Measurements from ENCODE around the gene CAPS2. TPM values are rescaled to one million over a fixed set of nuclear protein-coding genes. Genes with fewer than 3 reads are reported as not detected.

Gene CAPS2
- polyA plus RNA-seq, 1 donor from 2014 or later = 2.1 TPM

DNA sequence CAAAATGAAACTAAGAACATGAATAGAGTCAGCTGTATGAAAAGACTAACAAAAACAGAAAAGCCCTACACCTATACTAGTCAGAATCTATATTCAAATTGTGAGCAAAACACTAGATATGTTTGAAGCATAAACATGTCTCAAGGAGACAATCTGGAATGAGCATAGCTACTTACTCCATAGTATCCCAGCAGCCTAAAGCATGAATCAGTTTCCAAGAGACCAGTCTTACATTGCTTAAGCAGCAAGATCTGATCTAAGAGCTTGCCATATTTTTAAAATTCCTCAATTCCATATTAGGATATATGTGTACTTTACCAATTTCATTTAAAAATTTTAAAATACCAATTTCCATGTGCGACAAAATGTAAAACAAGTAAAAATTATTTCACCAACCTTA lies 7.7 kb downstream of the CAPS2 start:
- H4K20me1 ChIP-seq (ENCODE audit: insufficient read depth) = no peaks in the 10 kb centered on the region
- H3K9me2 ChIP-seq (ENCODE audit: insufficient read depth, low read length) = no peaks in the 10 kb centered on the region
- TF ChIP-seq POLR2AphosphoS5 (IDR thresholded peaks at IDR 0.05) (no peak), TAF1 (IDR thresholded peaks at IDR 0.05; ENCODE audit: low read depth) (no peak), RAD21 (conservative IDR thresholded peaks at IDR 0.05) (no peak), MXI1 (conservative IDR thresholded peaks at IDR 0.05; ENCODE audit: poor library complexity, severe bottlenecking) (no peak), EP300 (conservative IDR thresholded peaks at IDR 0.05; ENCODE audit: poor library complexity, severe bottlenecking) (no peak), SMC3 (conservative IDR thresholded peaks at IDR 0.05; ENCODE audit: poor library complexity) (no peak), EZH2 (IDR thresholded peaks at IDR 0.05; ENCODE audit: borderline replicate concordance, insufficient read depth, low read length, poor library complexity, severe bottlenecking) (no peak)
- TF ChIP-seq, protein P1, sequence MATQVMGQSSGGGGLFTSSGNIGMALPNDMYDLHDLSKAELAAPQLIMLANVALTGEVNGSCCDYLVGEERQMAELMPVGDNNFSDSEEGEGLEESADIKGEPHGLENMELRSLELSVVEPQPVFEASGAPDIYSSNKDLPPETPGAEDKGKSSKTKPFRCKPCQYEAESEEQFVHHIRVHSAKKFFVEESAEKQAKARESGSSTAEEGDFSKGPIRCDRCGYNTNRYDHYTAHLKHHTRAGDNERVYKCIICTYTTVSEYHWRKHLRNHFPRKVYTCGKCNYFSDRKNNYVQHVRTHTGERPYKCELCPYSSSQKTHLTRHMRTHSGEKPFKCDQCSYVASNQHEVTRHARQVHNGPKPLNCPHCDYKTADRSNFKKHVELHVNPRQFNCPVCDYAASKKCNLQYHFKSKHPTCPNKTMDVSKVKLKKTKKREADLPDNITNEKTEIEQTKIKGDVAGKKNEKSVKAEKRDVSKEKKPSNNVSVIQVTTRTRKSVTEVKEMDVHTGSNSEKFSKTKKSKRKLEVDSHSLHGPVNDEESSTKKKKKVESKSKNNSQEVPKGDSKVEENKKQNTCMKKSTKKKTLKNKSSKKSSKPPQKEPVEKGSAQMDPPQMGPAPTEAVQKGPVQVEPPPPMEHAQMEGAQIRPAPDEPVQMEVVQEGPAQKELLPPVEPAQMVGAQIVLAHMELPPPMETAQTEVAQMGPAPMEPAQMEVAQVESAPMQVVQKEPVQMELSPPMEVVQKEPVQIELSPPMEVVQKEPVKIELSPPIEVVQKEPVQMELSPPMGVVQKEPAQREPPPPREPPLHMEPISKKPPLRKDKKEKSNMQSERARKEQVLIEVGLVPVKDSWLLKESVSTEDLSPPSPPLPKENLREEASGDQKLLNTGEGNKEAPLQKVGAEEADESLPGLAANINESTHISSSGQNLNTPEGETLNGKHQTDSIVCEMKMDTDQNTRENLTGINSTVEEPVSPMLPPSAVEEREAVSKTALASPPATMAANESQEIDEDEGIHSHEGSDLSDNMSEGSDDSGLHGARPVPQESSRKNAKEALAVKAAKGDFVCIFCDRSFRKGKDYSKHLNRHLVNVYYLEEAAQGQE (IDR thresholded peaks at IDR 0.05; ENCODE audit: borderline replicate concordance) = no peak
- TF ChIP-seq, protein P2, sequence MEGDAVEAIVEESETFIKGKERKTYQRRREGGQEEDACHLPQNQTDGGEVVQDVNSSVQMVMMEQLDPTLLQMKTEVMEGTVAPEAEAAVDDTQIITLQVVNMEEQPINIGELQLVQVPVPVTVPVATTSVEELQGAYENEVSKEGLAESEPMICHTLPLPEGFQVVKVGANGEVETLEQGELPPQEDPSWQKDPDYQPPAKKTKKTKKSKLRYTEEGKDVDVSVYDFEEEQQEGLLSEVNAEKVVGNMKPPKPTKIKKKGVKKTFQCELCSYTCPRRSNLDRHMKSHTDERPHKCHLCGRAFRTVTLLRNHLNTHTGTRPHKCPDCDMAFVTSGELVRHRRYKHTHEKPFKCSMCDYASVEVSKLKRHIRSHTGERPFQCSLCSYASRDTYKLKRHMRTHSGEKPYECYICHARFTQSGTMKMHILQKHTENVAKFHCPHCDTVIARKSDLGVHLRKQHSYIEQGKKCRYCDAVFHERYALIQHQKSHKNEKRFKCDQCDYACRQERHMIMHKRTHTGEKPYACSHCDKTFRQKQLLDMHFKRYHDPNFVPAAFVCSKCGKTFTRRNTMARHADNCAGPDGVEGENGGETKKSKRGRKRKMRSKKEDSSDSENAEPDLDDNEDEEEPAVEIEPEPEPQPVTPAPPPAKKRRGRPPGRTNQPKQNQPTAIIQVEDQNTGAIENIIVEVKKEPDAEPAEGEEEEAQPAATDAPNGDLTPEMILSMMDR (IDR thresholded peaks at IDR 0.05; ENCODE audit: poor library complexity, severe bottlenecking) = no peak
- no peak overlapping the region for H3K27ac ChIP-seq (ENCODE audit: low read length)
- no peak overlapping the region for H3K4me2 ChIP-seq (ENCODE audit: low read length)
- H2AFZ ChIP-seq (ENCODE audit: low read depth, low read length) = no peak overlapping the region
- no peaks in the 10 kb centered on the region for H3F3A ChIP-seq (ENCODE audit: insufficient read depth, low read length, poor library complexity, severe bottlenecking)
- H3K9ac ChIP-seq (ENCODE audit: low read length) = no peak overlapping the region
- H3K27me3 ChIP-seq (ENCODE audit: insufficient read depth, low read depth, low read length) = no peaks in the 10 kb centered on the region
- H3K4me3 ChIP-seq (ENCODE audit: low read length) = no peak overlapping the region
- no peaks in the 10 kb centered on the region for H3K9me3 ChIP-seq (ENCODE audit: low read length)
- no peaks in the 10 kb centered on the region for H3K36me3 ChIP-seq (ENCODE audit: insufficient read depth, low read length)
- H3K79me2 ChIP-seq (replicated peaks; ENCODE audit: insufficient read depth, low read length) = no peaks in the 10 kb centered on the region

DNA sequence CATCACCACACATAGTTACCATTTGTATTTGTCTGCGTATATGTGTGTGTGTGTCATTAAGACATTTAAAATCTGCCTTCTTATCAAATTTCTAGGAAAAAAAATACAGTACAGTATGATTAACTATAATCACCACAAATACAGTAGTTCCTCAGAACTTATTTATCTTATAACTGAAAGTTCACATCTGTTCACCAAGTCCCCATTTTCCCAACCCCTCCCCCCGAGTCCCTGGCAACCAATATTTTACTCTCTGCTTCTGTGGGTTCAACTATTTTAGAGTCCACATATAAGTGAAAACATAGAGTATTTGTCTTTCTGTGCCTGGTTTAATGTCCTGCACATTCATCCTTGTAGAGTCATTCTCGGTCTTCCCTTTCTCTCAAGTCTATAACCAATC lies 12.3 kb downstream of the CAPS2 start:
- TF ChIP-seq EP300 (conservative IDR thresholded peaks at IDR 0.05; ENCODE audit: poor library complexity, severe bottlenecking) (no peak), TAF1 (IDR thresholded peaks at IDR 0.05; ENCODE audit: low read depth) (no peak), MXI1 (conservative IDR thresholded peaks at IDR 0.05; ENCODE audit: poor library complexity, severe bottlenecking) (no peak), POLR2AphosphoS5 (IDR thresholded peaks at IDR 0.05) (no peak), SMC3 (conservative IDR thresholded peaks at IDR 0.05; ENCODE audit: poor library complexity) (no peak), RAD21 (conservative IDR thresholded peaks at IDR 0.05) (no peak), EZH2 (IDR thresholded peaks at IDR 0.05; ENCODE audit: borderline replicate concordance, insufficient read depth, low read length, poor library complexity, severe bottlenecking) (no peak)
- TF ChIP-seq, protein P1 (IDR thresholded peaks at IDR 0.05; ENCODE audit: borderline replicate concordance) = no peak
- TF ChIP-seq, protein P2 (IDR thresholded peaks at IDR 0.05; ENCODE audit: poor library complexity, severe bottlenecking) = no peak
- H3K9ac ChIP-seq (ENCODE audit: low read length) = no peak overlapping the region
- H3K36me3 ChIP-seq (ENCODE audit: insufficient read depth, low read length) = no peaks in the 10 kb centered on the region
- no peaks in the 10 kb centered on the region for H3K9me3 ChIP-seq (ENCODE audit: low read length)
- H3K27me3 ChIP-seq (ENCODE audit: insufficient read depth, low read depth, low read length) = no peaks in the 10 kb centered on the region
- H3K4me2 ChIP-seq (ENCODE audit: low read length) = no peak overlapping the region
- H3K27ac ChIP-seq (ENCODE audit: low read length) = no peak overlapping the region
- no peaks in the 10 kb centered on the region for H3K9me2 ChIP-seq (ENCODE audit: insufficient read depth, low read length)
- H2AFZ ChIP-seq (ENCODE audit: low read depth, low read length) = no peak overlapping the region
- no peaks in the 10 kb centered on the region for H4K20me1 ChIP-seq (ENCODE audit: insufficient read depth)
- no peak overlapping the region for H3K4me3 ChIP-seq (ENCODE audit: low read length)
- H3F3A ChIP-seq (ENCODE audit: insufficient read depth, low read length, poor library complexity, severe bottlenecking) = no peaks in the 10 kb centered on the region
- H3K79me2 ChIP-seq (replicated peaks; ENCODE audit: insufficient read depth, low read length) = no peaks in the 10 kb centered on the region

Data from neural cell (in vitro differentiated cells).